Activated CD4-positive, alpha-beta T cell treated with anti-CD3 and anti-CD28 coated beads for 1 hour (primary cell): ENCODE data around the gene UQCRC2.
"Not testable (repeated sequence)": the region's sequence is repeated elsewhere in the genome, so short reads cannot be mapped to it uniquely, and the experiment has no call there.

Experiments used
- DNase-seq: peaks from one replicate; pipeline ENCODE4 v3.0.0-alpha.2; 2020

Gene UQCRC2

DNA sequence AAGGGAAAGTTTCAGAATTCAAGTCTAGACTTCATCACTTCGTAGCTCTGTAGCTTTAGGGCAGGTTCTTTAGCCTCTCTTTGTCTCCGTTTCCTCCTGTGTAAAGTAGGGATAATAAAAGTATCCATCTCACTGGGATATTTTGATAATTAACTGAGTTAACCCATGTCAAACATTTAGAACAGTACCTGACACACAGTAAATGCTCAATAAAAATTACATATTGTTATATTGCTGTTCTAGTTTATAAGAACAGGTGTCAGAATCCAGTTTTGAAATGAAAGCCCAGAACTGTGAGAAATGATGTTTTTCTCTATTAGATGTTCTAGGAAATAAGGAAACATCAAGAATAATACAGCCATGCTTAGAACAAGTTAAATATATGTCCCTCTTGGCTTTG is 59.1 kb downstream of the UQCRC2 start:
- DNase-seq, result no peak

- DNase-seq, result no peak
Measured at GRCh38 chr16:22013486-22013885, 60.3 kb downstream of the UQCRC2 start.

GRCh38 chr16:22014271-22014873 is 61.2 kb downstream of the UQCRC2 start:
- no peak for DNase-seq

GRCh38 chr16:22016927-22017326 is 63.8 kb downstream of the UQCRC2 start:
- no peak for DNase-seq

GRCh38 chr16:22018559-22018958 is 65.4 kb downstream of the UQCRC2 start:
- no peak for DNase-seq

GRCh38 chr16:22022151-22022550 is 69.0 kb downstream of the UQCRC2 start:
- no peak for DNase-seq

DNA sequence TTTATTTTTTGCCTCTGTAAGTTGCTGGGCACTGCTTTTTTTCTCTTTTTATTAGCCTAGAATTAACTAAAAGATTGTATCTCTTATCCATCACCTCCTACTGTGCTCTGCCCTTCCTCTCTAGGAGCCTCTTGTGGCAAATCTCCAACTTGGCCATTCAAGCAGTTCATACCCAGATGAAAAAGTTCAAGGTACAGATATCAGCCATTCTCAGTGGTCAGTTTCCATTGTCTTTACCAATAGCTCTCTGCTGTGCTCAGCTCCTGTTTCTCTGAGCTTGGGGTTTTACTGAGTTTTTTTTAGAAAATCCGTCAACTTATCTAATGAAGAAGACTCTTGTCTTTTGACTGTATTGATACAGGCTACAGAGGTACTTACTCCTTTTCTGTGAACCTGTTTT is 70.3 kb downstream of the UQCRC2 start:
- no peak for DNase-seq

GRCh38 chr16:22024785-22025184 is 71.6 kb downstream of the UQCRC2 start:
- not testable (repeated sequence) for DNase-seq

DNA sequence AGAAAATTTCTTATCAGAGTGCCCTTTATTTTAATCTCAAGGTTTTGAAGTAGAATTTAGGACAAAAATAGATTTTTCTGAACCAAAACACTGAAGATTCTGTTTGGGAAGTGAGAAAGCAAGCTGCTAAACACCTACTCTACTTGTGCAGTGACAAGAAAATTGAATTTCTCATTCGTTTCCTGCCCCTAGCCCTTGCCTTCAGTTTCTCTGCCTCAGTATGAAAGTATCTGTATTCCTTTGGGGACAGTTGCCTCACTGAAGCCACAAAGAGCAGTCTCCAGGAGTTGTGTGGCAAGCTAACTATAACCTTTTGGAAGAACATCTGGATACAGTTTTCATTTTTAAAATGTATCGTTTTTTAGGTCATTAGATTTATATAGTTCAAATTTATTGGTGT is 74.5 kb downstream of the UQCRC2 start:
- DNase-seq, result no peak

GRCh38 chr16:22029632-22030031 is 76.5 kb downstream of the UQCRC2 start:
- no peak for DNase-seq

- no peak for DNase-seq
Measured at GRCh38 chr16:22030087-22030812, 77.1 kb downstream of the UQCRC2 start.

GRCh38 chr16:22031483-22032083 is 78.4 kb downstream of the UQCRC2 start:
- DNase-seq, result no peak
